Ovary (tissue), 3 donors: Measurements from ENCODE around the gene MAPRE3.

Experiments
- CTCF ChIP-seq, 3 donors: fragments of 450-650 bp in 2 of 3; fragments of 200-600 bp in 1 of 3; IDR thresholded peaks; one replicate each; pipeline versions ENCODE4 v1.5.1 to v1.8.0; 2016 to 2022; ENCODE audit warnings: antibody characterized with exemption in 3 of 3, mild to moderate bottlenecking in 1 of 3
- EP300 ChIP-seq: sonication (generic); formaldehyde crosslinking; IDR thresholded peaks from one replicate; pipeline ENCODE4 v1.6.1; 2017; ENCODE audit warnings: antibody characterized with exemption
- POLR2A ChIP-seq: fragments of 450-650 bp; IDR thresholded peaks from one replicate; pipeline ENCODE4 v1.6.1; 2017; ENCODE audit warnings: antibody characterized with exemption, mild to moderate bottlenecking, moderate library complexity
- donor health status: DM: no; HTN: no; CAD: no.

- TF ChIP-seq CTCF (IDR thresholded peaks at IDR 0.05) (no peak), EP300 (no peak), POLR2A (no peak)
Observed at GRCh38 chr2:27069961-27070618, 99.7 kb downstream of the MAPRE3 start.
